ENCODE results near the gene DET1.
"Not testable (repeated sequence)": the region's sequence is repeated elsewhere in the genome, so short reads cannot be mapped to it uniquely, and the experiment has no call there.

GRCh38 chr15:88558026-88558425 lies 11.5 kb upstream of the DET1 start:
- TF ChIP-seq CTCF (IDR thresholded peaks at IDR 0.05; ENCODE audit: low read depth, low read length, poor library complexity, severe bottlenecking); EZH2phosphoT487 (IDR thresholded peaks at IDR 0.05; ENCODE audit: borderline replicate concordance, low read length): not testable (repeated sequence)
